Measurements from ENCODE around the gene ZNF350. TPM values are rescaled to one million over a fixed set of nuclear protein-coding genes. Genes with fewer than 3 reads are reported as not detected.

ZNF350 gene
- total RNA-seq, 4 donors from 2014 or later = 9.1 to 13.9 (median 12.0) TPM

DNA sequence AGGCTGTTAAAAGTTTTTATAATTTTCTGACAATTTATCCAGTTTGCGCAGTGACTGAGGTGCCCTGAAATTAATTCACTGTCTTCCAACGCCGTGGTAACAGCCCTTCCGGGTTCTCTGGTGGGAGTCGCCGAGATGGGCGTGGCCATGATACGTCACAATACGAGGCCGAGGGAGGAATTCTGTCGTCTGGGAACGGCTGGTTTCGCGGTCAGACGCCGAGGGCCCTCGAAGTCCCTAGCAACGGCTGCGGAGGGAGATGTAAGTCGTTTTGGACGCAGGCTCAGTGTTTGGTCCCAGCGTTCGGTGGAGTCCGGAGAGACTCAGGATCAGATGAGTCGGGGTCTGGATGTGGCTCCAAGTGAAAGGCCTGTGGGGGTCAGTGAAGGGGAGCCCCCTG, 37.7 kb downstream of the ZNF350 start:
- TF ChIP-seq CTCF (IDR thresholded peaks at IDR 0.05; ENCODE audit: low read depth) = no peak

DNA sequence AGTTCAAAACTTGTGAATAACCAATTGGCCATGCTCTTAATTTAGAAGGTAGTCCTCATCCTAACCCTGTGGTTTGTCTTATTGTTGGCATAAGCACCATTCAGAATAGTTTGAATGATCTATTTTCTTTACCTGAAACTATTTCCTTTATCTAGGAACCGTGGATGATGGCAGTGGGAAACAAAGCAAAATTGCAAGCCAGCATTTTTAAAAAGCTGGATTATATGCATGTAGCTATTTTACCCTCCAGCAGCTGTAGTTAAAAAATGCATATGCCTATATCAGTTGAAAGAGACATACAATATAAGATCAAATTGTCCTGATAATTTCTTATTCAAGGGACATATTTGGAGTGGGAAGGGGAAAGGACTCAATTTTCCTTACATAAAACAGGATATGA, 40.0 kb downstream of the ZNF350 start:
- no peak for TF ChIP-seq CTCF (IDR thresholded peaks at IDR 0.05; ENCODE audit: low read depth)

DNA sequence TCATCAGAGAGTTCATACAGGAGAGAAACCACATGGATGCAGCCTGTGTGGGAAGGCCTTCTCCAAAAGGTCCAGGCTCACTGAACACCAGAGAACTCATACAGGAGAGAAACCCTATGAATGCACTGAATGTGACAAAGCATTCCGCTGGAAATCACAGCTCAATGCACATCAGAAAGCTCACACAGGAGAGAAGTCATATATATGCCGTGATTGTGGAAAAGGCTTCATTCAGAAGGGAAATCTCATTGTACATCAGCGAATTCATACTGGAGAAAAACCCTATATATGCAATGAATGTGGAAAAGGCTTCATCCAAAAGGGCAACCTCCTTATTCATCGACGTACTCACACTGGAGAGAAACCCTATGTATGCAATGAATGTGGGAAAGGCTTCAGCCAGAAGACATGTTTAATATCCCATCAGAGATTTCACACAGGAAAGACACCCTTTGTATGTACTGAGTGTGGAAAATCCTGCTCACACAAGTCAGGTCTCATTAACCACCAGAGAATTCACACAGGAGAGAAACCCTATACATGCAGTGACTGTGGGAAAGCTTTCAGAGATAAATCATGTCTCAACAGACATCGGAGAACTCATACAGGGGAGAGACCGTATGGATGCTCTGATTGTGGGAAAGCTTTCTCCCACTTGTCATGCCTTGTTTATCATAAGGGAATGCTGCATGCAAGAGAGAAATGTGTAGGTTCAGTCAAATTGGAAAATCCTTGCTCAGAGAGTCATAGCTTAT, 41.7 kb downstream of the ZNF350 start:
- no peak for TF ChIP-seq CTCF (IDR thresholded peaks at IDR 0.05; ENCODE audit: low read depth)

DNA sequence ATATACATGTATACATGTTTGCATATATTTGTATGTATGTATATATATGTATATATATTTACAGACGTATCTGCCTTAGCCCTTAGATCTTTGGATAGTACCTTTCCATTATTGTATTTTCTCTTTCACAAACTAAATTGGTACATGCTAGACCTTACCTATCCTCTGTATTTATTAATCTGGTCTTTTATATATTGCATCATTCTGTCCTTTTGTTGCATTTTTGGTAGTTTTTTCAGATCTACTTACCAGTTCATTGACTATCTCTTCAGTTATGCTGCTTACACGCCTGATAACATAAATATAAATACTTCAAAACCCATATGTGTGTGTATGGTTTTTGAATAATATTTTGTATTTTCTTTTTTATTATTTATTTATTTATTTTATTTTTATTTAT, 47.7 kb downstream of the ZNF350 start:
- TF ChIP-seq CTCF (IDR thresholded peaks at IDR 0.05; ENCODE audit: low read depth) = no peak

DNA sequence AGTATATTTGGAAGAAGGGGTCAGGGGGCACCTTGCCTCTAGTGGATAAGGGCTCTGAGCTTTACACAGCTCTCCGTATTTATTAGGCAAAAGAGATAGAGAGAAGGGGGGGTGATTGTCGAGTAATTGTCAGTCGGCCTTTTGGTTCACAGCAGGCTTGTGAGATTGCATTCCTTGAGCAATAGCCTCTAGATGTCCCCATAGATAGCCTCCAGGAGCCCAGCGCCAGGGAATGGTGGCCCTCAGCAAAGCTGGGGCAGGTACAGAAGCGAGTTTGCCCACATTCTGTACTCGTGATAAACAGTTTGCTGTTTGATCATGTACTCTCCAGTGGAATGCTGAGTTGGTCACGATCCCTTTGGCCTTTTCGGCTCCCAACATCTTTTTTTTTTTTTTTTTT, 54.7 kb downstream of the ZNF350 start:
- TF ChIP-seq CTCF (IDR thresholded peaks at IDR 0.05; ENCODE audit: low read depth) = no peak

GRCh38 chr19:51927859-51928258, 58.8 kb downstream of the ZNF350 start:
- TF ChIP-seq CTCF (IDR thresholded peaks at IDR 0.05; ENCODE audit: low read depth) = no peak

DNA sequence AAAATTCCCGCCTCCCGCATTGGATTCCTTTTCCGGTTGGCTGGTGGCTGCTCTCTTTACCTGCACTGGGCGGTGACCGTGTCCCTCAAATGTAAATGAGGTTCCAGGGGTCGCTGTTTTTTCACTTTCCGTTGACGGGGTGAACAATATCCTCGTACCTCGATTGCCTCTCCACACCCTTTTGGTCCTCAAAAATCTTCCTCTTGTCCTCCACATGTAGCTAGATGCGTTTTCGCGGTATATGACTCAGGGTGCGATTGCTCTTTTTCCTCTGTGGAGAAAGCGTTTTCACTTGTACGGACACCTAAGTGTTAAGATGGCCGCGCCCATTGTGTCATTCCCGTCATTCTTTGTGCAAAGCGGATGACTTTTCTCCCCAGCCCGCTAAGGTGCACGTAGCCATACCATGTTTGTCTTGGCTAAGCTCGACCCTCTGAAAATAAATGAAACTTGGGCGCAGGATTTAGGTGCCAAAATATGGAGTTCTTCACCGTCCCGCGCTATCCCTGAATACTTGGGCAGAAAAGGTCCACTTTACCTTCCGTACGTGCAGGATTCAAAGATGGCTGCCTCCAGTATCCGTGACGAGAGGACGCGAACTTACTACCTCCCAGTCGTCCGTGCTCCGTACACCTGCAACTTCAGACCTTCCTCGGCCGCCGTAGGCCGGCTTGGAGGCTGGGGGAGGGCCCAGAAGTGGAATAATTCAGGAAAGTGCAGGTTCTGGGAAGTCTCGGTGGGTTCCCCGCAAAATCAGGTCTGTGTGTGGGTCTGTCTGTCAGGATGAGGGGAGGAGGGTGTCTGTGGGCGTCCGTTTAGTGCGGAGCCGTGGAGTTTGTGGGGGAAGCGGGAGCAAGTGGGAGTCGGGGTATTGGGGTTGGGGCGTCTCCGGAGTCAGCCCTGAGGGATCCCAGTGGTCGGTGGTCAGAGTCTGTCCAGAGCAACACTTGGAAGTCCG, 59.6 kb downstream of the ZNF350 start, which contains the start of gene ZNF613:
ZNF613 (plus strand) TSS at position 689 of the 958 bp plus-strand sequence. CDS start 8,749 bp downstream, outside the sequence.
- no peak for TF ChIP-seq CTCF (IDR thresholded peaks at IDR 0.05; ENCODE audit: low read depth)

Data from subcutaneous adipose tissue (tissue), 4 donors.